OCI-LY7 (cell line): ENCODE measurements around the gene MFGE8.

ENCODE experiments used
- EZH2phosphoT487 ChIP-seq: fragments of 200-600 bp; sonication (generic); IDR thresholded peaks from 2 replicates; pipeline ENCODE4 v1.6.1; 2018; ENCODE audit warnings: low read depth, borderline replicate concordance, mild to moderate bottlenecking, mixed run types, antibody characterized with exemption, low read length, moderate library complexity, mixed read lengths
- TF ChIP-seq, protein P1 (sequence below): fragments of 200-600 bp; sonication (generic); conservative IDR thresholded peaks from 2 replicates; pipeline ENCODE4 v1.5.1; 2014; ENCODE audit warnings: mild to moderate bottlenecking, antibody characterized with exemption, low read length, moderate library complexity, mixed read lengths

GRCh38 chr15:88887068-88887580, 26.1 kb downstream of the MFGE8 start:
- TF ChIP-seq, protein P1, sequence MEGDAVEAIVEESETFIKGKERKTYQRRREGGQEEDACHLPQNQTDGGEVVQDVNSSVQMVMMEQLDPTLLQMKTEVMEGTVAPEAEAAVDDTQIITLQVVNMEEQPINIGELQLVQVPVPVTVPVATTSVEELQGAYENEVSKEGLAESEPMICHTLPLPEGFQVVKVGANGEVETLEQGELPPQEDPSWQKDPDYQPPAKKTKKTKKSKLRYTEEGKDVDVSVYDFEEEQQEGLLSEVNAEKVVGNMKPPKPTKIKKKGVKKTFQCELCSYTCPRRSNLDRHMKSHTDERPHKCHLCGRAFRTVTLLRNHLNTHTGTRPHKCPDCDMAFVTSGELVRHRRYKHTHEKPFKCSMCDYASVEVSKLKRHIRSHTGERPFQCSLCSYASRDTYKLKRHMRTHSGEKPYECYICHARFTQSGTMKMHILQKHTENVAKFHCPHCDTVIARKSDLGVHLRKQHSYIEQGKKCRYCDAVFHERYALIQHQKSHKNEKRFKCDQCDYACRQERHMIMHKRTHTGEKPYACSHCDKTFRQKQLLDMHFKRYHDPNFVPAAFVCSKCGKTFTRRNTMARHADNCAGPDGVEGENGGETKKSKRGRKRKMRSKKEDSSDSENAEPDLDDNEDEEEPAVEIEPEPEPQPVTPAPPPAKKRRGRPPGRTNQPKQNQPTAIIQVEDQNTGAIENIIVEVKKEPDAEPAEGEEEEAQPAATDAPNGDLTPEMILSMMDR, result no peak
- no peak for TF ChIP-seq EZH2phosphoT487
